ENCODE results near the gene CLDN14.

Gene CLDN14

GRCh38 chr21:36474591-36474990 is 5.3 kb downstream of the CLDN14 start:
- no peak for TF ChIP-seq CTCF (IDR thresholded peaks at IDR 0.05; ENCODE audit: insufficient read depth, low read length, poor library complexity, severe bottlenecking)
- no peak overlapping the region for H3K4me3 ChIP-seq (replicated peaks; ENCODE audit: low read depth, low read length)
- no peaks in the 10 kb centered on the region for H3K27me3 ChIP-seq (replicated peaks; ENCODE audit: control insufficient read depth, insufficient read depth, low read length)
- no peak for DNase-seq (ENCODE audit: extremely low read depth, insufficient read length)
- H3K36me3 ChIP-seq (ENCODE audit: control insufficient read depth, insufficient read depth, low read length): no peaks in the 10 kb centered on the region

DNA sequence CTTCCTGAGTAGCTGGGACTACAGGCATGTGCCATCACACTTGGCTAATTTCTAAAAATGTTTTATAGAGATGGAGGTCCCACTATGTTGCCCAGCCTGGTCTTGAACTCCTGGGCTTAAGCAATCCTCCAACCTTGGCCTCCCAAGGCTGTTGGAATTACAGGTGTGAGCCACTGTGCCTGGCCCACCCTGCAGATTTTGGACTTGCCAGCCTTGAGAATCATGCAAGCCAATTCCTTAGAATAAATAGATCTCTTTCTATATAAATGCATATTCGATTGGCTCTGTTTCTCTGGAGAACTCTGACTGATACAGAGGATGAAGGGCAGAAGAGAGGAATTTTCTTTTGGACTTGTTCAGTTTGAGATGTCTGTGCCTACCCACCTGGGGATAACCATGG is 6.7 kb downstream of the CLDN14 start:
- DNase-seq (ENCODE audit: extremely low read depth, insufficient read length): no peak
- H3K36me3 ChIP-seq (ENCODE audit: control insufficient read depth, insufficient read depth, low read length): no peaks in the 10 kb centered on the region
- H3K4me3 ChIP-seq (replicated peaks; ENCODE audit: low read depth, low read length): no peak overlapping the region
- no peaks in the 10 kb centered on the region for H3K27me3 ChIP-seq (replicated peaks; ENCODE audit: control insufficient read depth, insufficient read depth, low read length)
- no peak for TF ChIP-seq CTCF (IDR thresholded peaks at IDR 0.05; ENCODE audit: insufficient read depth, low read length, poor library complexity, severe bottlenecking)

DNA sequence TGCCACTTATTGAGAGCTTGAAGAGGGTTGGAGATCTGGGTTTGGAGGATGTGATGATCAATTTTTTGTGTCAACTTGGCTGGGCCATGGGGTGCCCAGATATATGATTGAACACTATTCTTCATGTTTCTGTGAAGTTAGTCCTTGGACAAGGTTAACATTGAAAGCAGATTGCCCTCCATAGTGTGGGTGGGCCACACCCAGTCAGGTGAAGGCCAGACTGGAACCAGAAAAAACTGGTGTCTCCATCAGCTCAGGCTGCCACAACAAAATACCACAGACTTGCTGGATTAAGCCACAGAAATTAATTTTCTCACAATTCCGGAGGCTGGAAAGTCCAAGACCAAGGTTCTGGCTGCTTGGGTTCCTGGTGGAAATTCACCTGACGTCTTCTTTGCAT is 7.5 kb downstream of the CLDN14 start:
- no peak for DNase-seq (ENCODE audit: extremely low read depth, insufficient read length)
- H3K4me3 ChIP-seq (replicated peaks; ENCODE audit: low read depth, low read length): no peak overlapping the region
- no peak for TF ChIP-seq CTCF (IDR thresholded peaks at IDR 0.05; ENCODE audit: insufficient read depth, low read length, poor library complexity, severe bottlenecking)
- H3K36me3 ChIP-seq (ENCODE audit: control insufficient read depth, insufficient read depth, low read length): no peaks in the 10 kb centered on the region
- H3K27me3 ChIP-seq (replicated peaks; ENCODE audit: control insufficient read depth, insufficient read depth, low read length): no peaks in the 10 kb centered on the region

GRCh38 chr21:36471254-36471723 is 8.6 kb downstream of the CLDN14 start:
- TF ChIP-seq CTCF (IDR thresholded peaks at IDR 0.05; ENCODE audit: insufficient read depth, low read length, poor library complexity, severe bottlenecking): no peak
- DNase-seq (ENCODE audit: extremely low read depth, insufficient read length): peak; percentile 45
- no peaks in the 10 kb centered on the region for H3K27me3 ChIP-seq (replicated peaks; ENCODE audit: control insufficient read depth, insufficient read depth, low read length)
- no peak overlapping the region for H3K4me3 ChIP-seq (replicated peaks; ENCODE audit: low read depth, low read length)
- H3K36me3 ChIP-seq (ENCODE audit: control insufficient read depth, insufficient read depth, low read length): no peaks in the 10 kb centered on the region

DNA sequence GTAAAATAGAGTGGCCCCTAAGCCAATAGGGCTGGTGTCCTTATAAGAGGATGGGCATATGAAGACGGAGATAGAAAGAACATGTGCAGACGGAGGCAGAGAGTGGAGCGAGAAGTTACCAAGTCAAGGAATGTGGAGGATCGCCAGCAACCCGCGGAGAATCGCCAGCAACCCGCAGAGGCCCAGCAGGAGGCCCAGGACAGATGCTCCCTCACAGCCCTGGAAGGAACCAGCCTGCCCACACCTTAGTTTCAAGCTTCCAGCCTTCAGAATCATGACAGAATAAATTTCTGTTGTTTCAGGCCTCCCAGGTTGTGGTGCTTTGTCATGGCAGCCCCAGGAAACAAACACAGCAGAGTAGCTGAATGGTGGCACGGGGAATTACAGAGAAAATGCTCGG is 9.6 kb downstream of the CLDN14 start:
- no peak for DNase-seq (ENCODE audit: extremely low read depth, insufficient read length)
- no peak overlapping the region for H3K4me3 ChIP-seq (replicated peaks; ENCODE audit: low read depth, low read length)
- H3K27me3 ChIP-seq (replicated peaks; ENCODE audit: control insufficient read depth, insufficient read depth, low read length): no peaks in the 10 kb centered on the region
- no peak for TF ChIP-seq CTCF (IDR thresholded peaks at IDR 0.05; ENCODE audit: insufficient read depth, low read length, poor library complexity, severe bottlenecking)
- no peaks in the 10 kb centered on the region for H3K36me3 ChIP-seq (ENCODE audit: control insufficient read depth, insufficient read depth, low read length)

DNA sequence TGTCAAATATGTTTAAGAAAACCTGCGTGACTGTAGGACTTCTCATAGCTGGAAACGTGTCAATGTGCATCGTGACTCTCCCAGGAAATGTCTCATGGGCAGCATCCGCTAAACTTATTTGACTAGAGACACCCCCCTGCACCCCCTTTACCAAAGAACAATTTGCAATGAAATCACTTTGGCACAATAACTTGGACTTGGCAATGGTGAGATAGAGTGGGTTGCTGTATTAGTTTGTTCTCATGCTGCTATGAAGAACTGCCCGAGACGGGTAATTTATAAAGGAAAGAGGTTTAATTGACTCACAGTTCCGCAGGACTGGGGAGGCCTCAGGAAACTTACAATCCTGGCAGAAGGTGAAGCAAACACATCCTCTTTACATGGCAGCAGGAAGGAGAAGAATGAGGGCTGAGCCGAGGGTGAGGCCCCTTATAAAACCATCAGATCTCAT is 13.8 kb downstream of the CLDN14 start:
- no peak for DNase-seq (ENCODE audit: extremely low read depth, insufficient read length)
- H3K27me3 ChIP-seq (replicated peaks; ENCODE audit: control insufficient read depth, insufficient read depth, low read length): no peaks in the 10 kb centered on the region
- TF ChIP-seq CTCF (IDR thresholded peaks at IDR 0.05; ENCODE audit: insufficient read depth, low read length, poor library complexity, severe bottlenecking): no peak
- no peaks in the 10 kb centered on the region for H3K36me3 ChIP-seq (ENCODE audit: control insufficient read depth, insufficient read depth, low read length)
- H3K4me3 ChIP-seq (replicated peaks; ENCODE audit: low read depth, low read length): no peak overlapping the region
